ENCODE data around the gene VAV2.

GRCh38 chr9:133998915-133999595 is 6.9 kb upstream of the VAV2 start:
- TF ChIP-seq CTCF (IDR thresholded peaks at IDR 0.05) (no peak), POLR2A (IDR thresholded peaks at IDR 0.05) (no peak)
